H1 (cell line): Measurements from ENCODE around the gene SLN. TPM values are rescaled to one million over a fixed set of nuclear protein-coding genes. Genes with fewer than 3 reads are reported as not detected.

ENCODE experiments used
- CTCF ChIA-PET: fragments of 300-600 bp; sonication (Branson Sonifier 250); formaldehyde crosslinking; loops from one replicate; lab custom pipeline; 2021; ENCODE audit not compliant: partially characterized antibody; lab: Charles Lee
- POLR2A ChIA-PET: fragments of 300-600 bp; sonication (Branson Sonifier 250); formaldehyde crosslinking; loops from one replicate; lab custom pipeline; 2021; ENCODE audit warnings: inconsistent platforms; ENCODE audit not compliant: partially characterized antibody; lab: Charles Lee
- DNase-seq, 2 experiments: peaks; one replicate each; pipeline versions ENCODE4 v3.0.0 to v3.0.0-alpha.2; 2010 to 2022; ENCODE audit warnings: low spot score in 2 of 2, low read depth in 1 of 2, mixed read lengths in 1 of 2
- FAIRE-seq: peaks from 2 replicates; lab custom pipeline; 2011; peaks lifted over from hg19 to GRCh38; lab: Jason Lieb, UNC
- H2AFZ ChIP-seq: 2 replicates; pipeline ENCODE4 v1.8.1; 2012; ENCODE audit warnings: low read length, inconsistent platforms
- H2AK5ac ChIP-seq: 2 replicates; pipeline ENCODE4 v1.6.1; 2013; ENCODE audit warnings: low read depth, low read length
- H2BK120ac ChIP-seq: replicated peaks from 2 replicates; pipeline ENCODE3; 2013; ENCODE audit warnings: low read depth, low read length, inconsistent platforms
- H2BK12ac ChIP-seq: 2 replicates; pipeline ENCODE4 v1.6.1; 2013; ENCODE audit warnings: low read depth, low read length
- H2BK15ac ChIP-seq: 2 replicates; pipeline ENCODE4 v1.6.1; 2013; ENCODE audit warnings: low read length
- H2BK20ac ChIP-seq: 2 replicates; pipeline ENCODE4 v1.6.1; 2013; ENCODE audit warnings: low read length
- H2BK5ac ChIP-seq: 2 replicates; pipeline ENCODE4 v1.6.1; 2013; ENCODE audit warnings: low read depth, low read length
- H3K14ac ChIP-seq: 2 replicates; pipeline ENCODE4 v1.6.1; 2013; ENCODE audit warnings: inconsistent platforms; ENCODE audit not compliant: insufficient read length
- H3K18ac ChIP-seq: 2 replicates; pipeline ENCODE4 v1.6.1; 2013; ENCODE audit warnings: low read length; ENCODE audit errors: extremely low read depth
- H3K23ac ChIP-seq: 2 replicates; pipeline ENCODE4 v1.6.1; 2013; ENCODE audit warnings: inconsistent platforms; ENCODE audit not compliant: insufficient read length
- H3K23me2 ChIP-seq: 2 replicates; pipeline ENCODE4 v1.6.1; 2013; ENCODE audit warnings: low read depth, low read length
- H3K27ac ChIP-seq: 2 replicates; pipeline ENCODE4 v1.6.1; 2011; ENCODE audit warnings: low read depth, low read length, inconsistent platforms
- H3K27me3 ChIP-seq, 4 experiments: replicated peaks in 1 of 4; 1 replicate in 1 of 4; 2 replicates in 3 of 4; pipeline versions ENCODE4 v1.6.1 to v1.8.1; 2011 to 2013; ENCODE audit warnings: low read length in 3 of 4, mild to moderate bottlenecking in 3 of 4, inconsistent platforms in 2 of 4, mixed read lengths in 2 of 4, moderate library complexity in 1 of 4; ENCODE audit not compliant: control insufficient read depth in 3 of 4, insufficient read depth in 3 of 4; ENCODE audit errors: extremely low read depth in 1 of 4
- H3K36me3 ChIP-seq, 4 experiments: 2 replicates each; pipeline versions ENCODE4 v1.6.1 to v1.8.1; 2011 to 2013; ENCODE audit warnings: mild to moderate bottlenecking in 4 of 4, low read length in 3 of 4, moderate library complexity in 2 of 4, control low read depth in 1 of 4, inconsistent platforms in 1 of 4; ENCODE audit not compliant: insufficient read depth in 4 of 4, control insufficient read depth in 2 of 4
- H3K4ac ChIP-seq: replicated peaks from 2 replicates; pipeline ENCODE3; 2013; ENCODE audit warnings: low read length, low read depth, mixed read lengths, inconsistent platforms; ENCODE audit not compliant: insufficient read length
- H3K4me1 ChIP-seq, 4 experiments: replicated peaks in 1 of 4; 1 replicate in 1 of 4; 2 replicates in 3 of 4; pipeline versions ENCODE4 v1.6.1 to v1.8.1; 2011 to 2013; ENCODE audit warnings: low read length in 3 of 4, inconsistent platforms in 2 of 4, mixed read lengths in 1 of 4; ENCODE audit not compliant: insufficient read depth in 4 of 4, control insufficient read depth in 3 of 4
- H3K4me2 ChIP-seq, 2 experiments: 2 replicates each; pipeline versions ENCODE4 v1.6.1 to v1.8.1; 2011 to 2013; ENCODE audit warnings: low read depth in 2 of 2, low read length in 2 of 2, control low read depth in 1 of 2, inconsistent platforms in 1 of 2, mild to moderate bottlenecking in 1 of 2; ENCODE audit not compliant: insufficient read depth in 1 of 2
- H3K4me3 ChIP-seq, 4 experiments: fragments of 200-600, 300-600 bp in 1 of 4; sonication (generic), shearing (Covaris generic), sonication (Bioruptor Twin) in 1 of 4; 2 replicates each; pipeline versions ENCODE4 v1.5.1 to v1.8.1; 2011 to 2016; ENCODE audit warnings: low read length in 4 of 4, low read depth in 3 of 4, control low read depth in 2 of 4, inconsistent platforms in 2 of 4, mild to moderate bottlenecking in 2 of 4, mixed read lengths in 1 of 4, moderate library complexity in 1 of 4; ENCODE audit not compliant: insufficient read depth in 2 of 4; ENCODE audit errors: extremely low read depth in 1 of 4
- H3K56ac ChIP-seq: replicated peaks from 2 replicates; pipeline ENCODE3; 2013; ENCODE audit warnings: low read depth, mild to moderate bottlenecking, mixed read lengths, low read length, inconsistent platforms; ENCODE audit not compliant: insufficient read length
- H3K79me1 ChIP-seq: 2 replicates; pipeline ENCODE4 v1.6.1; 2013; ENCODE audit warnings: low read depth, low read length, control low read depth
- H3K79me2 ChIP-seq, 2 experiments: 2 replicates each; pipeline versions ENCODE4 v1.6.1 to v1.8.1; 2012 to 2013; ENCODE audit warnings: low read length in 2 of 2, mild to moderate bottlenecking in 2 of 2, inconsistent platforms in 1 of 2; ENCODE audit not compliant: insufficient read depth in 2 of 2, control insufficient read depth in 1 of 2
- H3K9ac ChIP-seq, 4 experiments: replicated peaks in 1 of 4; 1 replicate in 1 of 4; 2 replicates in 3 of 4; pipeline versions ENCODE4 v1.6.1 to v1.8.1; 2011 to 2013; ENCODE audit warnings: low read depth in 3 of 4, low read length in 3 of 4, control low read depth in 2 of 4, mild to moderate bottlenecking in 2 of 4, moderate library complexity in 2 of 4, inconsistent platforms in 1 of 4; ENCODE audit errors: extremely low read depth in 1 of 4
- H3K9me3 ChIP-seq, 2 experiments: 2 replicates each; pipeline versions ENCODE4 v1.6.1 to v1.8.1; 2012 to 2013; ENCODE audit warnings: mild to moderate bottlenecking in 2 of 2, moderate library complexity in 2 of 2, control low read depth in 1 of 2, inconsistent platforms in 1 of 2, low read depth in 1 of 2, low read length in 1 of 2, mixed read lengths in 1 of 2; ENCODE audit not compliant: insufficient read depth in 2 of 2
- H4K20me1 ChIP-seq, 2 experiments: replicated peaks in 1 of 2; 2 replicates each; pipeline versions ENCODE3 to v1.8.1; 2011 to 2013; ENCODE audit warnings: inconsistent platforms in 2 of 2, low read length in 2 of 2, mild to moderate bottlenecking in 1 of 2; ENCODE audit not compliant: insufficient read depth in 2 of 2, control insufficient read depth in 1 of 2
- H4K5ac ChIP-seq: 2 replicates; pipeline ENCODE4 v1.6.1; 2013; ENCODE audit warnings: low read length, low read depth, mixed read lengths, inconsistent platforms; ENCODE audit not compliant: insufficient read length
- H4K8ac ChIP-seq: 2 replicates; pipeline ENCODE4 v1.8.0; 2013; ENCODE audit warnings: mild to moderate bottlenecking, moderate library complexity, low read length, inconsistent platforms; ENCODE audit not compliant: insufficient read depth; ENCODE audit errors: extremely low read depth
- H4K91ac ChIP-seq: replicated peaks from 2 replicates; pipeline ENCODE3; 2013; ENCODE audit warnings: low read length, mixed read lengths, inconsistent platforms; ENCODE audit not compliant: insufficient read length
- CTCF ChIP-seq, 3 experiments: IDR thresholded peaks; 1 replicate in 2 of 3; 2 replicates in 1 of 3; pipeline versions ENCODE4 v1.5.1 to v1.6.1; 2011; ENCODE audit warnings: low read length in 3 of 3, mild to moderate bottlenecking in 3 of 3, inconsistent platforms in 2 of 3, low read depth in 1 of 3, moderate library complexity in 1 of 3; ENCODE audit not compliant: insufficient read depth in 1 of 3; ENCODE audit errors: control extremely low read depth in 1 of 3
- GABPA ChIP-seq: IDR thresholded peaks from 2 replicates; pipeline ENCODE4 v1.6.1; 2011; ENCODE audit warnings: mild to moderate bottlenecking, low read length, moderate library complexity, borderline replicate concordance; ENCODE audit not compliant: insufficient read depth
- MAX ChIP-seq: IDR thresholded peaks from 2 replicates; pipeline ENCODE4 v1.6.1; 2012; ENCODE audit warnings: inconsistent platforms
- RAD21 ChIP-seq, 2 experiments: IDR thresholded peaks in 1 of 2; conservative IDR thresholded peaks in 1 of 2; 2 replicates each; pipeline ENCODE4 v1.6.1; 2011; ENCODE audit warnings: low read depth in 2 of 2, low read length in 2 of 2, improper control_type of control experiment in 1 of 2, inconsistent platforms in 1 of 2, mild to moderate bottlenecking in 1 of 2, moderate library complexity in 1 of 2
- TEAD4 ChIP-seq: IDR thresholded peaks from 2 replicates; pipeline ENCODE4 v1.6.1; 2012; ENCODE audit warnings: low read depth, low read length, inconsistent platforms, mixed read lengths
- WGBS, 2 experiments: shearing (Covaris generic) in 1 of 2; methylation state at CpG; one replicate each; pipeline versions ENCODE4 v1.1.6 to v1.1.7; 2013 to 2015; ENCODE audit warnings: low lambda C conversion rate in 2 of 2, mixed read lengths in 2 of 2, inconsistent platforms in 1 of 2, low coverage in 1 of 2, missing lambda C conversion rate in 1 of 2; ENCODE audit not compliant: insufficient replicate concordance in 2 of 2, insufficient coverage in 1 of 2, insufficient read length in 1 of 2; ENCODE audit errors: extremely low coverage in 1 of 2, missing lambda C conversion rate in 1 of 2; 5-methylcytosine and 5-hydroxymethylcytosine counted together
- polyA plus RNA-seq, 7 experiments: library from polyadenylated mRNA; depleted of rRNA in 3 of 7; stranded (reverse) in 5 of 7; unstranded in 2 of 7; fragments of >200 nt in 5 of 7; fragments of 200-250 nt in 2 of 7; gene quantifications; 1 replicate in 5 of 7; 2 replicates in 1 of 7; 4 replicates in 1 of 7; pipeline versions ENCODE4 v1.2.1 to v1.2.3, GENCODE V29; 2011 to 2013; ENCODE audit warnings: missing spikeins in 2 of 7, mixed read lengths in 2 of 7
- total RNA-seq: library from RNA; stranded (reverse); fragmentation: NEBNext Ultra II Directional; extraction: Animal tissue kit (Norgen Biotek cat#: 25700); gene quantifications from 2 replicates; pipeline ENCODE4 v1.2.1, GENCODE V29; 2021

SLN gene
- total and polyA plus RNA-seq, 2 of the 8 experiments (the other 6 are each of a cell fraction or from before 2014, with no cell fraction given), result not detected

GRCh38 chr11:107683807-107684206 lies 28.0 kb downstream of the SLN start:
- no peak overlapping the region for H4K91ac ChIP-seq
- H3K14ac ChIP-seq, result no peak overlapping the region
- H2BK12ac ChIP-seq, result no peak overlapping the region
- WGBS, 2 experiments, result 67% methylated on average over 2 of the region's 2 CpGs; no CpG with 5 or more reads in 1 of the 2 experiments
- H3K9me3 ChIP-seq, result no peaks in the 10 kb centered on the region
- H2AK5ac ChIP-seq, result no peak overlapping the region
- no peak overlapping the region for H3K27ac ChIP-seq
- FAIRE-seq (peak; percentile 97), DNase-seq (no peak)
- CTCF ChIA-PET, result interaction anchor here (0.8 to 12.9 kb wide), 22 partner anchors 8 to 136 kb away, joined by 3 to 398 read pairs (median 6); partner anchors contain the start of gene ALKBH8
- H4K8ac ChIP-seq, result no peak overlapping the region
- POLR2A ChIA-PET, result no interaction called here
- H3K36me3 ChIP-seq, result no peaks in the 10 kb centered on the region
- no peak overlapping the region for H2BK120ac ChIP-seq
- no peak overlapping the region for H2BK5ac ChIP-seq
- no peaks in the 10 kb centered on the region for H3K4me1 ChIP-seq
- no peaks in the 10 kb centered on the region for H3K79me2 ChIP-seq
- no peak overlapping the region for H2BK15ac ChIP-seq
- no peak overlapping the region for H2AFZ ChIP-seq
- no peak overlapping the region for H2BK20ac ChIP-seq
- H3K27me3 ChIP-seq, result no peaks in the 10 kb centered on the region
- no peaks in the 10 kb centered on the region for H3K79me1 ChIP-seq
- TF ChIP-seq CTCF (IDR thresholded peaks at IDR 0.05; ENCODE audit: control extremely low read depth in 1 of 3, insufficient read depth in 1 of 3, low read depth in 1 of 3, low read length in 3 of 3) (peak in 2 of 3 experiments; percentile 49 to 76; a peak in 2 of 4 replicates), TEAD4 (peak; percentile 91), RAD21 (IDR thresholded peaks at IDR 0.05 in 1 of 2, conservative IDR thresholded peaks at IDR 0.05 in 1 of 2; ENCODE audit: low read depth in 2 of 2, low read length in 2 of 2) (peak; percentile 42 to 44), MAX (no peak), GABPA (no peak)
- H3K9ac ChIP-seq, result no peak overlapping the region
- no peak overlapping the region for H4K5ac ChIP-seq
- H3K56ac ChIP-seq, result no peak overlapping the region
- no peak overlapping the region for H3K18ac ChIP-seq
- H4K20me1 ChIP-seq, result no peaks in the 10 kb centered on the region
- no peak overlapping the region for H3K4me3 ChIP-seq
- H3K4ac ChIP-seq, result no peak overlapping the region
- H3K4me2 ChIP-seq, result no peak overlapping the region
- H3K23ac ChIP-seq, result no peak overlapping the region
- no peaks in the 10 kb centered on the region for H3K23me2 ChIP-seq
